Liver (tissue), 9 donors: ENCODE measurements around the gene CDK10. TPM values are rescaled to one million over a fixed set of nuclear protein-coding genes. Genes with fewer than 3 reads are reported as not detected.

ENCODE experiments used
- DNase-seq: peaks from one replicate; pipeline ENCODE4 v3.0.0-alpha.2; 2017; ENCODE audit warnings: low spot score
- H3K27ac ChIP-seq, 2 donors: one replicate each; pipeline ENCODE4 v1.7.0; 2013; ENCODE audit warnings: inconsistent platforms in 2 of 2, low read length in 2 of 2, control low read depth in 1 of 2, low read depth in 1 of 2, mild to moderate bottlenecking in 1 of 2
- H3K27me3 ChIP-seq, 4 donors: one replicate each; pipeline versions ENCODE4 v1.6.1 to v1.7.0; 2013; ENCODE audit warnings: low read length in 3 of 4, inconsistent platforms in 1 of 4, mild to moderate bottlenecking in 1 of 4, moderate library complexity in 1 of 4; ENCODE audit not compliant: control insufficient read depth in 4 of 4, insufficient read depth in 4 of 4
- H3K36me3 ChIP-seq, 4 donors: one replicate each; pipeline versions ENCODE4 v1.6.1 to v1.7.0; 2013; ENCODE audit warnings: low read length in 3 of 4, mild to moderate bottlenecking in 3 of 4, low read depth in 1 of 4, moderate library complexity in 1 of 4; ENCODE audit not compliant: control insufficient read depth in 4 of 4, insufficient read depth in 3 of 4
- H3K4me1 ChIP-seq, 4 donors: one replicate each; pipeline versions ENCODE4 v1.6.1 to v1.7.0; 2013; ENCODE audit warnings: low read length in 3 of 4, mild to moderate bottlenecking in 3 of 4, moderate library complexity in 1 of 4; ENCODE audit not compliant: control insufficient read depth in 4 of 4, insufficient read depth in 4 of 4
- H3K4me3 ChIP-seq, 3 donors: one replicate each; pipeline versions ENCODE4 v1.6.1 to v1.7.0; 2013; ENCODE audit warnings: low read length in 3 of 3, control low read depth in 1 of 3, low read depth in 1 of 3, mild to moderate bottlenecking in 1 of 3
- H3K9ac ChIP-seq, 2 donors: one replicate each; pipeline ENCODE4 v1.7.0; 2013; ENCODE audit warnings: low read length in 2 of 2, mild to moderate bottlenecking in 2 of 2, moderate library complexity in 2 of 2, control low read depth in 1 of 2, low read depth in 1 of 2
- H3K9me3 ChIP-seq, 4 donors: one replicate each; pipeline versions ENCODE4 v1.6.1 to v1.7.0; 2013; ENCODE audit warnings: low read length in 3 of 4; ENCODE audit not compliant: control insufficient read depth in 4 of 4
- FOXA1 ChIP-seq: IDR thresholded peaks from 2 replicates; pipeline ENCODE4 v1.6.1; 2016; ENCODE audit warnings: antibody characterized with exemption
- GABPA ChIP-seq, 2 donors: IDR thresholded peaks in 1 of 2; conservative IDR thresholded peaks in 1 of 2; 2 replicates each; pipeline ENCODE4 v1.6.1; 2016; ENCODE audit warnings: antibody characterized with exemption in 2 of 2, mild to moderate bottlenecking in 1 of 2, moderate library complexity in 1 of 2
- HNF4A ChIP-seq, 2 donors: conservative IDR thresholded peaks; 2 replicates each; pipeline ENCODE4 v1.6.1; 2016; ENCODE audit warnings: antibody characterized with exemption in 2 of 2, mild to moderate bottlenecking in 2 of 2
- JUND ChIP-seq, 2 donors: IDR thresholded peaks; 2 replicates each; pipeline ENCODE4 v1.6.1; 2016; ENCODE audit warnings: antibody characterized with exemption in 2 of 2
- NR2F2 ChIP-seq: IDR thresholded peaks from 2 replicates; pipeline ENCODE4 v1.6.1; 2016; ENCODE audit warnings: antibody characterized with exemption
- RAD21 ChIP-seq, 2 donors: IDR thresholded peaks; 2 replicates each; pipeline ENCODE4 v1.6.1; 2016; ENCODE audit warnings: antibody characterized with exemption in 2 of 2, mild to moderate bottlenecking in 2 of 2
- SP1 ChIP-seq: IDR thresholded peaks from 2 replicates; pipeline ENCODE4 v1.6.1; 2018; ENCODE audit warnings: antibody characterized with exemption, mild to moderate bottlenecking
- YY1 ChIP-seq: IDR thresholded peaks from 2 replicates; pipeline ENCODE4 v1.6.1; 2016; ENCODE audit warnings: antibody characterized with exemption, mild to moderate bottlenecking
- WGBS: extraction: QIAGEN DNeasy Blood & Tissue Kit; methylation state at CpG from one replicate; pipeline ENCODE4 v1.1.7; 2013; 5-methylcytosine and 5-hydroxymethylcytosine counted together
- polyA plus RNA-seq, 2 donors: library from polyadenylated mRNA; stranded (reverse) in 1 of 2; unstranded in 1 of 2; fragments of 200-250 nt in 1 of 2; fragments of >200 nt in 1 of 2; fragmentation: Nextera tagmentation in 1 of 2; extraction: Ambion mirVana in 1 of 2; gene quantifications; one replicate each; pipeline versions ENCODE4 v1.2.1 to v1.2.3, GENCODE V29; 2013 to 2015
- total RNA-seq, 2 donors: library from RNA; depleted of rRNA; stranded (reverse); fragments of >200 nt; gene quantifications; one replicate each; pipeline ENCODE4 v1.2.3, GENCODE V29; 2014
- TF ChIP-seq, protein P1 (sequence below): IDR thresholded peaks from 2 replicates; pipeline ENCODE4 v1.6.1; 2016; ENCODE audit warnings: antibody characterized with exemption
- TF ChIP-seq, protein P2 (sequence below): IDR thresholded peaks from 2 replicates; pipeline ENCODE4 v1.6.1; 2016; ENCODE audit warnings: antibody characterized with exemption, mild to moderate bottlenecking
- TF ChIP-seq, protein P3 (sequence below): IDR thresholded peaks from 2 replicates; pipeline ENCODE4 v1.6.1; 2016; ENCODE audit warnings: antibody characterized with exemption
- TF ChIP-seq, protein P4 (sequence below): IDR thresholded peaks from 2 replicates; pipeline ENCODE4 v1.6.1; 2016; ENCODE audit warnings: antibody characterized with exemption
- donor health status: healthy.
- donor health status: healthy.
- donor health status: healthy.
- donor health status: healthy.
- donor health status: healthy.

Gene CDK10
- total and polyA plus RNA-seq, 4 donors: 25.1 to 81.2 (median 56.0) TPM

DNA sequence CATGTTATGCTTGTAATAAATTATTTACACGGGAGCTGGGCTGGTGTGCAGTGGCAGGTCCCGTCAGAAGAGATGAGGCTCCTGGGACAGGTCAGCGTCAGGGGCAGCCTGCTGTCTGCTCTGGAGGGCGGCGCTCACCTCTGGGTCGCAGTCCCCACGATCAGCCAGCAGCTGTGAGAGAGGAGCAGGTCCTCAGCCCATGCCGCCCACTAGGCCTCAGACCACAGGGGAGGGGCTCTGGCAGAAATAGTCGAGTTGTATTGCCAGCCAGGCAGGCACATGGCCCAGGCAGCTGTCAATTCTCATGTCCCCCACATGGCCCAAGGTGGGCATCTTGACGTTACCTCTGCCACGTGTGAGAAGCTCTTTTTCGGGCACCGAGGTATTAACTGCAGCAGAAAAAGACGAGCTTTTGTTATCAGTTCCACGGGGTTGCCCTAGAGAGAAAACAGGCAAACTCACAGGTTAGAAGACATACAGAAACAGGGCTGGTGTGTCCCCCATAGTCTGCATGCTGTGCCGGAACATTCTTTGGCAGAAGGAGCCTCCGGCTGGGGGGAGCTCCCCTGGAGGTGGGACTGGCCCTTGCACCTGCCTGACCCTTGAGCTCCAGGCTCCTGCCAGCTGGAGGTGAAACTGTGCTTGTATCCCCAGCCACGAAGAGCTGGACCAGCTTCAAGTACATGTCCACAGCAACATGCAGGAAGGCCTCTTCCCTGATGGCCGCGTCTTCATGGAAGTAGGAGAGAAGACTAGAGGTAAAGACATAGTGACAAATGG is 52.2 kb downstream of the CDK10 start:
- H3K36me3 ChIP-seq: peaks cover 33 to 74% (median 45%) of the 10 kb centered on the region in 4 donors
- no peak overlapping the region for H3K9ac ChIP-seq
- WGBS: 74% methylated on average over 20 of the region's 20 CpGs
- no peaks in the 10 kb centered on the region for H3K27me3 ChIP-seq
- no peak overlapping the region for H3K27ac ChIP-seq
- no peak for DNase-seq
- H3K9me3 ChIP-seq: no peaks in the 10 kb centered on the region
- peaks cover 0 to 2% (median 0%) of the 10 kb centered on the region in 4 donors for H3K4me1 ChIP-seq
- no peak overlapping the region for H3K4me3 ChIP-seq
- TF ChIP-seq NR2F2 (no peak), GABPA (IDR thresholded peaks at IDR 0.05 in 1 of 2, conservative IDR thresholded peaks at IDR 0.05 in 1 of 2) (no peak), FOXA1 (no peak), RAD21 (IDR thresholded peaks at IDR 0.05) (no peak)
- TF ChIP-seq, protein P1, sequence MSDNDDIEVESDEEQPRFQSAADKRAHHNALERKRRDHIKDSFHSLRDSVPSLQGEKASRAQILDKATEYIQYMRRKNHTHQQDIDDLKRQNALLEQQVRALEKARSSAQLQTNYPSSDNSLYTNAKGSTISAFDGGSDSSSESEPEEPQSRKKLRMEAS: no peak
- TF ChIP-seq, protein P2, sequence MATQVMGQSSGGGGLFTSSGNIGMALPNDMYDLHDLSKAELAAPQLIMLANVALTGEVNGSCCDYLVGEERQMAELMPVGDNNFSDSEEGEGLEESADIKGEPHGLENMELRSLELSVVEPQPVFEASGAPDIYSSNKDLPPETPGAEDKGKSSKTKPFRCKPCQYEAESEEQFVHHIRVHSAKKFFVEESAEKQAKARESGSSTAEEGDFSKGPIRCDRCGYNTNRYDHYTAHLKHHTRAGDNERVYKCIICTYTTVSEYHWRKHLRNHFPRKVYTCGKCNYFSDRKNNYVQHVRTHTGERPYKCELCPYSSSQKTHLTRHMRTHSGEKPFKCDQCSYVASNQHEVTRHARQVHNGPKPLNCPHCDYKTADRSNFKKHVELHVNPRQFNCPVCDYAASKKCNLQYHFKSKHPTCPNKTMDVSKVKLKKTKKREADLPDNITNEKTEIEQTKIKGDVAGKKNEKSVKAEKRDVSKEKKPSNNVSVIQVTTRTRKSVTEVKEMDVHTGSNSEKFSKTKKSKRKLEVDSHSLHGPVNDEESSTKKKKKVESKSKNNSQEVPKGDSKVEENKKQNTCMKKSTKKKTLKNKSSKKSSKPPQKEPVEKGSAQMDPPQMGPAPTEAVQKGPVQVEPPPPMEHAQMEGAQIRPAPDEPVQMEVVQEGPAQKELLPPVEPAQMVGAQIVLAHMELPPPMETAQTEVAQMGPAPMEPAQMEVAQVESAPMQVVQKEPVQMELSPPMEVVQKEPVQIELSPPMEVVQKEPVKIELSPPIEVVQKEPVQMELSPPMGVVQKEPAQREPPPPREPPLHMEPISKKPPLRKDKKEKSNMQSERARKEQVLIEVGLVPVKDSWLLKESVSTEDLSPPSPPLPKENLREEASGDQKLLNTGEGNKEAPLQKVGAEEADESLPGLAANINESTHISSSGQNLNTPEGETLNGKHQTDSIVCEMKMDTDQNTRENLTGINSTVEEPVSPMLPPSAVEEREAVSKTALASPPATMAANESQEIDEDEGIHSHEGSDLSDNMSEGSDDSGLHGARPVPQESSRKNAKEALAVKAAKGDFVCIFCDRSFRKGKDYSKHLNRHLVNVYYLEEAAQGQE: no peak

DNA sequence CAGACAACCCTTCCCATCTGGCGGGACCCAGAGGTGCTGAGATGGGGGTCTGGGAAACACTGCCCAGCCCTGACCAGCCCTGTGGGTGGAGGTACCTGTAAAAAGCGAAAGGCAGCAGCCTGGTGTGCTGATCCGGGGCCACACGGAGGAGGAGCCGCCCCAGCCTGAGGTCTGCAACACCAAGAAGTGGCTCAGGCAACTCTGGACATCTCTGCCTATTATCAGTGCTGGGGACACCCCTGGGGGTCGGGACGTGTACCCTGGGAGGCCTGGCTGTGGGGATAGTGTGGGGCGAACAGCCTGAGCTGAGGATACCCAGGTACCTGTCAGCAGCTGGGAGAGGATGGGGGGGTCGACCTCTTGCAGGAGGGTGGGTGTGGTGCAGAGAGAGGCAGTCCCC is 52.9 kb downstream of the CDK10 start:
- no peak overlapping the region for H3K27ac ChIP-seq
- H3K36me3 ChIP-seq: peaks cover 31 to 71% (median 41%) of the 10 kb centered on the region in 4 donors
- H3K4me3 ChIP-seq: no peak overlapping the region
- 92% methylated on average over 9 of the region's 9 CpGs for WGBS
- no peaks in the 10 kb centered on the region for H3K9me3 ChIP-seq
- H3K9ac ChIP-seq: no peak overlapping the region
- H3K27me3 ChIP-seq: no peaks in the 10 kb centered on the region
- H3K4me1 ChIP-seq: peaks cover 0 to 2% (median 0%) of the 10 kb centered on the region in 4 donors
- no peak for DNase-seq
- TF ChIP-seq SP1: no peak
- TF ChIP-seq, protein P3, sequence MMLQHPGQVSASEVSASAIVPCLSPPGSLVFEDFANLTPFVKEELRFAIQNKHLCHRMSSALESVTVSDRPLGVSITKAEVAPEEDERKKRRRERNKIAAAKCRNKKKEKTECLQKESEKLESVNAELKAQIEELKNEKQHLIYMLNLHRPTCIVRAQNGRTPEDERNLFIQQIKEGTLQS: no peak
- TF ChIP-seq GABPA (IDR thresholded peaks at IDR 0.05 in 1 of 2, conservative IDR thresholded peaks at IDR 0.05 in 1 of 2): no peak
- no peak for TF ChIP-seq HNF4A (conservative IDR thresholded peaks at IDR 0.05)

DNA sequence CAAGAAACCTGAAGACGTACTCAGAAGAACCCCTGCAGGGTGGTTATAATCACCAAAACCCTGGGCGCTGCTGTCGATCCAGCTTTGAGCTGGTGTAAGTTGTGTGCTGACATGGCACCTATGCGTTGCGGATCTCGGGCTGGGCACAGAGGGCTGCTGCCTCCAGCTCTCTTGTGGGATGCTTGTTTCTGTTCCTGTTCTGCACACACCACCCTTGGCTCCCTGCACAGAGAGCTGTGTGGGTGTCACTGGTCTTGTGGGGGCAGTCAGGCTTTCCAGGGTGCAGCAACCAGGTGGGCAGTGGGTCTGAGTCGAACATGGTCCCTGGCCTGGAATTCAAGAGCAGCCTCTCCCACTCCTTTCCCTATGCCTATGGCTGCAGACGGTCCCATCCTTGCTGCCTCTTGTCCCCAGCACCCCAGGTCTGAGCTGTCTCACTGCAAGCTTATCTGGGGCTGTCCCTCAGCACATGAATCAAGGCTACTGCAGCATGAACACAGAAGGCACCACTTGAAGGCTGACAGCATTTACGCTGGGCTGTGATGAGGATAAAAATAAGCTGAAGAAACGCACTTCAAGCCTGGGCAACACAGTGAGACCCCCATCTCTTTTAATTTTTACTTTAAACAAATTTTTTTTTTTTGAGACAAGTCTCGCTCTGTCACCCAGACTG is 55.0 kb downstream of the CDK10 start:
- H3K27me3 ChIP-seq: no peaks in the 10 kb centered on the region
- TF ChIP-seq HNF4A (conservative IDR thresholded peaks at IDR 0.05) (no peak), JUND (IDR thresholded peaks at IDR 0.05) (no peak), YY1 (no peak)
- TF ChIP-seq, protein P4, sequence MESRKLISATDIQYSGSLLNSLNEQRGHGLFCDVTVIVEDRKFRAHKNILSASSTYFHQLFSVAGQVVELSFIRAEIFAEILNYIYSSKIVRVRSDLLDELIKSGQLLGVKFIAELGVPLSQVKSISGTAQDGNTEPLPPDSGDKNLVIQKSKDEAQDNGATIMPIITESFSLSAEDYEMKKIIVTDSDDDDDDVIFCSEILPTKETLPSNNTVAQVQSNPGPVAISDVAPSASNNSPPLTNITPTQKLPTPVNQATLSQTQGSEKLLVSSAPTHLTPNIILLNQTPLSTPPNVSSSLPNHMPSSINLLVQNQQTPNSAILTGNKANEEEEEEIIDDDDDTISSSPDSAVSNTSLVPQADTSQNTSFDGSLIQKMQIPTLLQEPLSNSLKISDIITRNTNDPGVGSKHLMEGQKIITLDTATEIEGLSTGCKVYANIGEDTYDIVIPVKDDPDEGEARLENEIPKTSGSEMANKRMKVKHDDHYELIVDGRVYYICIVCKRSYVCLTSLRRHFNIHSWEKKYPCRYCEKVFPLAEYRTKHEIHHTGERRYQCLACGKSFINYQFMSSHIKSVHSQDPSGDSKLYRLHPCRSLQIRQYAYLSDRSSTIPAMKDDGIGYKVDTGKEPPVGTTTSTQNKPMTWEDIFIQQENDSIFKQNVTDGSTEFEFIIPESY: no peak
- TF ChIP-seq, protein P2: no peak
- TF ChIP-seq, protein P1: no peak
- WGBS: 90% methylated on average over 11 of the region's 11 CpGs
- H3K27ac ChIP-seq: no peak overlapping the region
- peaks cover 27 to 63% (median 37%) of the 10 kb centered on the region in 4 donors for H3K36me3 ChIP-seq
- no peak overlapping the region for H3K9ac ChIP-seq
- DNase-seq: no peak
- H3K4me1 ChIP-seq: peaks cover 0 to 2% (median 0%) of the 10 kb centered on the region in 4 donors
- H3K9me3 ChIP-seq: no peaks in the 10 kb centered on the region
- no peak overlapping the region for H3K4me3 ChIP-seq
